Caco-2 (cell line): ENCODE measurements around the gene LDAH. TPM values are rescaled to one million over a fixed set of nuclear protein-coding genes. Genes with fewer than 3 reads are reported as not detected.
"Not testable (repeated sequence)": the region's sequence is repeated elsewhere in the genome, so short reads cannot be mapped to it uniquely, and the experiment has no call there.

Source experiments
- BruUV-seq: library from RNA; stranded (reverse); fragments of 400-500 nt; replicated peaks from 2 replicates; lab custom pipeline; 2021; lab: Mats Ljungman, UMichigan
- CTCF ChIA-PET: fragments of 300-600 bp; sonication (Branson Sonifier 250); formaldehyde crosslinking; loops from one replicate; lab custom pipeline; 2022; ENCODE audit warnings: antibody characterized with exemption; lab: Charles Lee
- POLR2A ChIA-PET: fragments of 300-600 bp; sonication (Branson Sonifier 250); formaldehyde crosslinking; loops from one replicate; lab custom pipeline; 2022; ENCODE audit warnings: antibody characterized with exemption; lab: Charles Lee
- DNase-seq, 2 experiments: peaks; one replicate each; pipeline versions ENCODE4 v3.0.0 to v3.0.0-alpha.2; 2020 to 2022
- H3K27me3 ChIP-seq: replicated peaks from 2 replicates; pipeline ENCODE4 v1.6.0; 2011; ENCODE audit warnings: low read length; ENCODE audit not compliant: control insufficient read depth, insufficient read depth
- H3K36me3 ChIP-seq: 2 replicates; pipeline ENCODE4 v1.5.1; 2011; ENCODE audit warnings: low read length; ENCODE audit not compliant: control insufficient read depth, insufficient read depth
- H3K4me1 ChIP-seq: fragments of 250-450 bp; sonication (Bioruptor Pico); 2 replicates; pipeline ENCODE4 v1.5.1; 2020; ENCODE audit warnings: mild to moderate bottlenecking
- H3K4me3 ChIP-seq: 2 replicates; pipeline ENCODE4 v1.5.1; 2011; ENCODE audit warnings: low read depth, mild to moderate bottlenecking, control low read depth, low read length
- H3K9me3 ChIP-seq: fragments of 250-450 bp; sonication (Bioruptor Pico); 2 replicates; pipeline ENCODE4 v1.5.1; 2020; ENCODE audit warnings: mild to moderate bottlenecking, moderate library complexity
- H3K27ac Mint-ChIP-seq: one replicate; pipeline ENCODE4 v1.8.0; 2022; ENCODE audit warnings: mixed read lengths; ENCODE audit not compliant: unreplicated experiment
- H3K27me3 Mint-ChIP-seq: one replicate; pipeline ENCODE4 v1.8.0; 2022; ENCODE audit warnings: mixed read lengths; ENCODE audit not compliant: insufficient read depth, unreplicated experiment
- H3K36me3 Mint-ChIP-seq: one replicate; pipeline ENCODE4 v1.8.0; 2022; ENCODE audit warnings: mild to moderate bottlenecking, mixed read lengths; ENCODE audit not compliant: insufficient read depth, unreplicated experiment
- H3K4me1 Mint-ChIP-seq: one replicate; pipeline ENCODE4 v1.8.0; 2022; ENCODE audit warnings: low read depth, mixed read lengths; ENCODE audit not compliant: unreplicated experiment
- H3K4me3 Mint-ChIP-seq: one replicate; pipeline ENCODE4 v1.8.0; 2022; ENCODE audit warnings: mild to moderate bottlenecking, moderate library complexity, mixed read lengths; ENCODE audit not compliant: unreplicated experiment
- H3K9me3 Mint-ChIP-seq: one replicate; pipeline ENCODE4 v1.8.0; 2022; ENCODE audit warnings: mixed read lengths; ENCODE audit not compliant: unreplicated experiment
- CTCF ChIP-seq, 2 experiments: fragments of 200-600 bp in 1 of 2; IDR thresholded peaks; 1 replicate in 1 of 2; 2 replicates in 1 of 2; pipeline versions ENCODE4 v1.5.1 to v1.8.0; 2011 to 2022; ENCODE audit warnings: antibody characterized with exemption in 1 of 2, control low read depth in 1 of 2, inconsistent platforms in 1 of 2, low read depth in 1 of 2, low read length in 1 of 2, mild to moderate bottlenecking in 1 of 2, moderate library complexity in 1 of 2; ENCODE audit not compliant: insufficient read depth in 1 of 2, severe bottlenecking in 1 of 2, unreplicated experiment in 1 of 2
- intact Hi-C: fragments of 100-400 bp; cut with micrococcal nuclease; formaldehyde crosslinking; loops from one replicate; pipeline ENCODE4 v1.10.0; 2022; ENCODE audit not compliant: unreplicated experiment
- total RNA-seq: library from RNA; stranded (reverse); gene quantifications from 2 replicates; pipeline ENCODE4 v1.2.3, GENCODE V29; 2022

LDAH gene
- total RNA-seq, 1 experiment from 2014 or later, result 40.5 TPM

GRCh38 chr2:20713585-20713984 is 109.3 kb downstream of the LDAH start:
- CTCF ChIA-PET, H3K4me1 Mint-ChIP-seq, H3K4me3 ChIP-seq, intact Hi-C loops, DNase-seq, BruUV-seq, H3K27ac Mint-ChIP-seq, H3K36me3 ChIP-seq, H3K4me1 ChIP-seq, H3K27me3 ChIP-seq, H3K27me3 Mint-ChIP-seq, POLR2A ChIA-PET, H3K4me3 Mint-ChIP-seq, H3K9me3 ChIP-seq: not testable (repeated sequence)
- H3K36me3 Mint-ChIP-seq, result peaks cover 17% of the 10 kb centered on the region
- H3K9me3 Mint-ChIP-seq, result peaks cover 19% of the 10 kb centered on the region

DNA sequence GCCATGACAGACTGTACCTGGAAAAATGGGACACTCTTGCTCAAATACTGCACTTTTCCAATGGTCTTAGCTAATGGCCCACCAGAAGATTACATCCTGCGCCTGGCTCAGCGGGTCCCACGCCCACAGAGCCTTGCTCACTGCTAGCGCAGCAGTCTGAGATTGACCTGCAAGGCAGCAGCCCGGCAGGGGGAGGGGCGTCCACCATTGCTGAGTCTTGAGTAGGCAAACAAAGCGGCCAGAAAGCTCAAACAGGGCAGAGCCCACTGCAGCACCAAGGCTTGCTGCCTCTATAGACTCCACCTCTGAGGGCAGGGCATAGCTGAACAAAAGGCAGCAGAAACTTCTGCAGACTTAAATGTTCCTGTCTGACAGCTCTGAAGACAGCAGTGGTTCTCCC is 111.3 kb downstream of the LDAH start:
- H3K4me3 ChIP-seq, H3K27me3 Mint-ChIP-seq, POLR2A ChIA-PET, H3K4me1 ChIP-seq, DNase-seq, H3K9me3 ChIP-seq, H3K27me3 ChIP-seq, H3K36me3 ChIP-seq, BruUV-seq, CTCF ChIA-PET, H3K4me3 Mint-ChIP-seq, H3K27ac Mint-ChIP-seq, intact Hi-C loops: not testable (repeated sequence)
- Mint-ChIP-seq H3K9me3 (peaks cover 19% of the 10 kb centered on the region), H3K4me1 (peaks cover 16% of the 10 kb centered on the region), H3K36me3 (peaks cover 17% of the 10 kb centered on the region)

DNA sequence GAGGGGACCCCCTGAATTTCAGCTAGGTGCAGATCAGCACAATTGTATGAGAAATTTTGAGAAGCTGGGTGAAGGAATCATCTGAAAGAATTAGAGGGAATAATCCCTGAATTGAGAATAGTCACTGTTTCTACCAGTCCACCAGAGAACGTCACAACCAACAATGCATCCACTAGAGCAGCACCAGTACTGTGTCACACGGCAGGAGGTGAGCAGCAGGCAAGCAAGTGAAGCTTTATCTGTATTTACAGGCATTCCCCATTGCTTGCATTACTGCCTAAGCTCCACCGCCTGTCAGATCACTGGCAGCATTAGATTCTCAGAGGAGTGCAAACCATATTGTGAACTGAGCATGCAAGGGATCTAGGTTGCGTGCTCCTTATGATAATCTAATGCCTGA is 115.3 kb downstream of the LDAH start:
- H3K36me3 Mint-ChIP-seq, result peaks cover 12% of the 10 kb centered on the region
- no peak for TF ChIP-seq CTCF (IDR thresholded peaks at IDR 0.05; ENCODE audit: insufficient read depth in 1 of 2, low read depth in 1 of 2, low read length in 1 of 2, severe bottlenecking in 1 of 2, unreplicated experiment in 1 of 2)
- H3K4me3 Mint-ChIP-seq, result no peak overlapping the region
- H3K9me3 ChIP-seq, result no peaks in the 10 kb centered on the region
- H3K36me3 ChIP-seq, result no peaks in the 10 kb centered on the region
- H3K4me3 ChIP-seq, result no peak overlapping the region
- no peaks in the 10 kb centered on the region for H3K27me3 Mint-ChIP-seq
- CTCF ChIA-PET, result interaction anchor here (0.9 kb wide), 1 partner anchor 56 kb away, joined by 3 read pairs; no protein-coding TSS in a partner anchor
- no peak for DNase-seq
- POLR2A ChIA-PET, result no interaction called here
- peaks cover 11% of the 10 kb centered on the region for H3K4me1 Mint-ChIP-seq
- no peaks in the 10 kb centered on the region for H3K27me3 ChIP-seq
- H3K27ac Mint-ChIP-seq, result no peak overlapping the region
- BruUV-seq, result no TSS peak
- intact Hi-C loops, result no loop called here
- H3K4me1 ChIP-seq, result peaks cover 6% of the 10 kb centered on the region; the same call in 1 of the 2 replicates
- peaks cover 5% of the 10 kb centered on the region for H3K9me3 Mint-ChIP-seq

DNA sequence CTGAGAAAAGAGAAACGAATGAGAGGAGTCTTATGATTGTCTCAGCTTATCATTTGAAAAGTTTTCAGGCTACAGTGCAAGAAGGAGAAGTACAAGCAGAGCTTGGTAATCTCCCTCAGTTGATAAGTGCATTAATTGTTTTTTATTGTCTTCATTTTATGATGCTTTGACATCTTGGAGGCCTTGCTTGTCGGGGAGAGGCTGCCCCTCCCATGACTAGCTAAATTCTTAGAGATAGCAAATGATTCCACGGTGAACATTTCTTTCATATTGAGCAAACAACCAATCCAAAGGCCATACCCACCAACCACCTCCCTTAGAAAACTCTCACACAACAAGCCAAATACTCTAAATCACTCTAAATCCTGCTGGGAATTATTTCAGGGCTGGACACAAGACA is 116.1 kb downstream of the LDAH start:
- H3K27me3 ChIP-seq, result no peaks in the 10 kb centered on the region
- no peak overlapping the region for H3K4me3 ChIP-seq
- no peaks in the 10 kb centered on the region for H3K9me3 ChIP-seq
- Mint-ChIP-seq H3K4me1 (peaks cover 11% of the 10 kb centered on the region), H3K9me3 (no peaks in the 10 kb centered on the region), H3K4me3 (no peak overlapping the region), H3K27ac (no peak overlapping the region), H3K36me3 (peaks cover 11% of the 10 kb centered on the region), H3K27me3 (no peaks in the 10 kb centered on the region)
- no peaks in the 10 kb centered on the region for H3K36me3 ChIP-seq
- intact Hi-C loops, result no loop called here
- peaks cover 6% of the 10 kb centered on the region; the same call in 1 of the 2 replicates for H3K4me1 ChIP-seq
- DNase-seq, result no peak
- TF ChIP-seq CTCF (IDR thresholded peaks at IDR 0.05; ENCODE audit: insufficient read depth in 1 of 2, low read depth in 1 of 2, low read length in 1 of 2, severe bottlenecking in 1 of 2, unreplicated experiment in 1 of 2), result no peak
- CTCF ChIA-PET, result no interaction called here
- POLR2A ChIA-PET, result no interaction called here
- BruUV-seq, result no TSS peak
